Ovary (tissue), 9 donors: ENCODE data around the gene DACT3. TPM values are rescaled to one million over a fixed set of nuclear protein-coding genes. Genes with fewer than 3 reads are reported as not detected.

Source experiments
- DNase-seq, 5 donors: peaks; one replicate each; pipeline ENCODE4 v3.0.0-alpha.2; 2019 to 2020
- H3K27ac ChIP-seq, 2 donors: fragments of 200-600 bp; one replicate each; pipeline versions ENCODE4 v1.5.1 to v1.8.0; 2019 to 2022
- H3K27me3 ChIP-seq: fragments of 200-600 bp; one replicate; pipeline ENCODE4 v1.8.0; 2022
- H3K36me3 ChIP-seq: fragments of 200-600 bp; sonication (generic); one replicate; pipeline ENCODE4 v1.5.1; 2019
- H3K4me1 ChIP-seq: one replicate; pipeline ENCODE4 v1.8.1; 2013; ENCODE audit warnings: mild to moderate bottlenecking, moderate library complexity; ENCODE audit not compliant: insufficient read depth
- H3K4me3 ChIP-seq: fragments of 200-600 bp; sonication (generic); one replicate; pipeline ENCODE4 v1.5.1; 2017
- H3K9me3 ChIP-seq, 2 donors: fragments of 200-600 bp in 1 of 2; sonication (generic) in 1 of 2; one replicate each; pipeline versions ENCODE4 v1.5.1 to v1.8.1; 2013 to 2019; ENCODE audit warnings: mild to moderate bottlenecking in 1 of 2, moderate library complexity in 1 of 2
- CTCF ChIP-seq, 3 donors: fragments of 450-650 bp in 2 of 3; fragments of 200-600 bp in 1 of 3; IDR thresholded peaks; one replicate each; pipeline versions ENCODE4 v1.5.1 to v1.8.0; 2016 to 2022; ENCODE audit warnings: antibody characterized with exemption in 3 of 3, mild to moderate bottlenecking in 1 of 3
- EP300 ChIP-seq: sonication (generic); formaldehyde crosslinking; IDR thresholded peaks from one replicate; pipeline ENCODE4 v1.6.1; 2017; ENCODE audit warnings: antibody characterized with exemption
- POLR2A ChIP-seq: fragments of 450-650 bp; IDR thresholded peaks from one replicate; pipeline ENCODE4 v1.6.1; 2017; ENCODE audit warnings: antibody characterized with exemption, mild to moderate bottlenecking, moderate library complexity
- WGBS, 3 donors: extraction: QIAGEN DNeasy Blood & Tissue Kit in 1 of 3; methylation state at CpG; one replicate each; pipeline versions ENCODE4 v1.1.5 to v1.1.7; 2013 to 2017; 5-methylcytosine and 5-hydroxymethylcytosine counted together
- intact Hi-C, 4 donors: fragments of 100-400 bp; cut with DNase I; formaldehyde crosslinking; loops; one replicate each; pipeline versions ENCODE4 v1.11.0 to v1.15.1; 2022 to 2023
- polyA plus RNA-seq, 2 donors: library from polyadenylated mRNA; stranded (reverse); fragments of 200-250 nt in 1 of 2; fragments of 350-450 nt in 1 of 2; fragmentation: Illumina TruSeq in 1 of 2; extraction: RNeasy Lipid Tissue Mini Kit (QIAGEN cat#74804) in 1 of 2; gene quantifications; one replicate each; pipeline ENCODE4 v1.2.3, GENCODE V29; 2013 to 2014
- total RNA-seq, 7 donors: library from RNA; depleted of rRNA in 2 of 7; stranded (reverse); fragments of >200 nt in 2 of 7; fragmentation: NEBNext Ultra II Directional in 3 of 7; extraction: Animal tissue kit (Norgen Biotek cat#: 25700) in 3 of 7; gene quantifications; one replicate each; pipeline versions ENCODE4 v1.1.0 to v1.2.4, GENCODE V29; 2016 to 2023
- donor health status: DM: no; HTN: no; CAD: no; lungs with moderate emphysema.
- donor health status: DM: no; HTN: no; CAD: no.
- donor health status: Bipolar disorder and iron deficiency.
- donor health status: DM: yes; HTN: yes; CAD: no.
- donor health status: DM: no; HTN: no; CAD: no.
- donor health status: DM: yes; HTN: yes; CAD: no.

Gene DACT3
- total and polyA plus RNA-seq, 9 donors, result 7.6 to 56.5 (median 20.8) TPM

- Histone ChIP-seq H3K4me1 (peaks cover 6% of the 10 kb centered on the region), H3K27me3 (no peaks in the 10 kb centered on the region), H3K27ac (no peak overlapping the region), H3K36me3 (no peaks in the 10 kb centered on the region), H3K4me3 (no peak overlapping the region), H3K9me3 (no peaks in the 10 kb centered on the region)
- TF ChIP-seq EP300 (no peak), POLR2A (no peak), CTCF (IDR thresholded peaks at IDR 0.05) (no peak)
- WGBS, 3 donors, result 88 to 91% (median 90%) methylated on average over 2 of the region's 2 CpGs
- DNase-seq, result no peak
- intact Hi-C loops, result no loop called here
These were observed 20.3 kb downstream of the DACT3 start for GRCh38 chr19:46640656-46641055.

DNA sequence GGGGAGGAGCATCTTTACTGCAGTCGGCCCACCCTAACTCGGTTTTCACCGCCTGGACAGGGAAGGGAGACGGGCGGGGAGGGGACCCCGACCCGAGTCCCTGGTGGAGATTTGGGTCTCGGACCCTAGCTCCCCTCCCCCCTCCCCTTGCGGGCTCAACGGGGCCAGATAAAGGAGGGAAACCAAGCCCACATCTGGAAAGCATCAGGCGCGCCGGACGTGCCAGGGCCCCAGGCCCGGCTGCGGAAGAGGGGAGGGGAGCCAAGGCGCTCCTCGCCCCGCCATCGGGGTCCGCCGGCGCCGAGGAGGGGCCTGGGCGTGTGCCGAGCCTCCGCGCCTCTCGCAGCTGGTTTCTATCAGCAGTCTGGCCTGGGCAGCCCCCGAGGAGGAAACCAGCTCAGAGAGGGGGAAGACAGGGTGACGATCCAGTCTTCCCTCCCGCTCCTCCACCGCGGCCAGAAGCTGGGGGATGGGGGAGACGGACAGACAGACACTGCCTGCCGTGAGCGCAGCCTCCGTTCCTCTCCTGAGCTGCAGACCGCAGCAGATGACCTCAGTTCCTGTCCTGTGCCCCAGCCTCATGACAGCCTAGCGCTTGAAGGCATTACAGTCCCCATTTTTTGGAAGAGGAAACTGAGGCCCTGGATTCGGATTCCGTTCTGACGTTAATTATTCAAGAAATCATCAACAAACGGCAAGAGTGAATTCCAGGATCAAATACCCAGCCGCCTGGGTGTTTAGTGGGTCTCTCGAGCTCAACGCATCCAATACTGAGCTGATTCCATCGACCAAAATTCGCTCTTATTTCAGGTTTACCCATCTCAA lies 21.4 kb downstream of the DACT3 start:
- 5 to 8% (median 6%) methylated on average over 36 to 49 of the region's 49 CpGs for WGBS, 3 donors
- no peaks in the 10 kb centered on the region for H3K9me3 ChIP-seq
- peak overlapping the region; percentile 77 to 82 for H3K27ac ChIP-seq
- DNase-seq, result peak; percentile 75 to 88 (median 84)
- H3K4me1 ChIP-seq, result peaks cover 6% of the 10 kb centered on the region
- H3K4me3 ChIP-seq, result peak overlapping the region; percentile 46
- TF ChIP-seq POLR2A (no peak), EP300 (no peak), CTCF (IDR thresholded peaks at IDR 0.05) (no peak)
- no peaks in the 10 kb centered on the region for H3K36me3 ChIP-seq
- no peaks in the 10 kb centered on the region for H3K27me3 ChIP-seq
- intact Hi-C loops, result no loop called here

GRCh38 chr19:46637224-46637623 lies 23.8 kb downstream of the DACT3 start:
- Histone ChIP-seq H3K4me3 (no peak overlapping the region), H3K27me3 (no peaks in the 10 kb centered on the region), H3K27ac (no peak overlapping the region), H3K4me1 (peaks cover 6% of the 10 kb centered on the region), H3K9me3 (no peaks in the 10 kb centered on the region), H3K36me3 (no peaks in the 10 kb centered on the region)
- WGBS, 3 donors, result 82 to 86% (median 84%) methylated on average over 14 of the region's 14 CpGs
- no peak for DNase-seq
- intact Hi-C loops, result no loop called here
- TF ChIP-seq CTCF (IDR thresholded peaks at IDR 0.05) (no peak), EP300 (no peak), POLR2A (no peak)

GRCh38 chr19:46635920-46636761 lies 24.8 kb downstream of the DACT3 start, which contains the start of gene GNG8:
GNG8 (minus strand) TSS chr19:46636202; CDS start chr19:46634682, 1,520 bp downstream.
- Histone ChIP-seq H3K27ac (no peak within 1 kb of the TSS), H3K27me3 (no peaks in the 10 kb centered on the region), H3K9me3 (no peaks in the 10 kb centered on the region), H3K4me1 (peaks cover 6% of the 10 kb centered on the region), H3K4me3 (no peak within 1 kb of the TSS), H3K36me3 (no peaks in the 10 kb centered on the region)
- no peak for TF ChIP-seq CTCF (IDR thresholded peaks at IDR 0.05)
- TF ChIP-seq POLR2A, result no peak
- no peak for TF ChIP-seq EP300
- intact Hi-C loops, result no loop called here
- DNase-seq, result no peak
- 39 to 49% (median 41%) methylated on average over 26 to 34 of the region's 34 CpGs for WGBS, 3 donors
